NCI-H2029 (cell line): ENCODE data around the gene EHBP1.

Experiments
- DNase-seq: peaks from one replicate; lab custom pipeline; 2025; lab: John Stamatoyannopoulos, UW

Gene EHBP1

GRCh38 chr2:62705007-62705829 lies at the start of gene EHBP1:
EHBP1 (plus strand) TSS chr2:62705713; CDS start chr2:62707192, 1,479 bp downstream.
- DNase-seq: peak; percentile 98

GRCh38 chr2:62657783-62658182 lies 47.7 kb upstream of the EHBP1 start:
- DNase-seq: no peak

GRCh38 chr2:62658891-62659290 lies 46.6 kb upstream of the EHBP1 start:
- no peak for DNase-seq

- DNase-seq: no peak
Observed at GRCh38 chr2:62660087-62660486, 45.4 kb upstream of the EHBP1 start.

- DNase-seq: no peak
Observed at GRCh38 chr2:62660582-62661262, 44.8 kb upstream of the EHBP1 start.

GRCh38 chr2:62661263-62661635 lies 44.3 kb upstream of the EHBP1 start:
- DNase-seq: no peak

GRCh38 chr2:62662131-62662530 lies 43.4 kb upstream of the EHBP1 start:
- DNase-seq: no peak

GRCh38 chr2:62662554-62662953 lies 43.0 kb upstream of the EHBP1 start:
- no peak for DNase-seq

- no peak for DNase-seq
Observed at GRCh38 chr2:62663411-62663810, 42.1 kb upstream of the EHBP1 start.

- no peak for DNase-seq
Observed at GRCh38 chr2:62663920-62664795, 41.4 kb upstream of the EHBP1 start.

- no peak for DNase-seq
Observed at GRCh38 chr2:62665446-62665845, 40.1 kb upstream of the EHBP1 start.

- DNase-seq: no peak
Observed at GRCh38 chr2:62669180-62669579, 36.3 kb upstream of the EHBP1 start.

GRCh38 chr2:62672601-62673000 lies 32.9 kb upstream of the EHBP1 start:
- no peak for DNase-seq

- DNase-seq: no peak
Observed at GRCh38 chr2:62675062-62675461, 30.5 kb upstream of the EHBP1 start.

- DNase-seq: no peak
Observed at GRCh38 chr2:62685256-62685655, 20.3 kb upstream of the EHBP1 start.

- no peak for DNase-seq
Observed at GRCh38 chr2:62686012-62686685, 19.4 kb upstream of the EHBP1 start.

- no peak for DNase-seq
Observed at GRCh38 chr2:62687636-62688035, 17.9 kb upstream of the EHBP1 start.

- DNase-seq: no peak
Observed at GRCh38 chr2:62688771-62689170, 16.7 kb upstream of the EHBP1 start.

- no peak for DNase-seq
Observed at GRCh38 chr2:62691186-62691585, 14.3 kb upstream of the EHBP1 start.

- no peak for DNase-seq
Observed at GRCh38 chr2:62692225-62692624, 13.3 kb upstream of the EHBP1 start.

GRCh38 chr2:62698653-62699052 lies 6.9 kb upstream of the EHBP1 start:
- no peak for DNase-seq

GRCh38 chr2:62704654-62705006 lies 883 bp upstream of the EHBP1 start:
- DNase-seq: no peak
